Raji (cell line): Measurements from ENCODE around the gene SOWAHD.

Source experiments
- POLR2A ChIP-seq: IDR thresholded peaks from 2 replicates; pipeline ENCODE4 v1.6.1; 2011; ENCODE audit warnings: low read depth, low read length, control low read depth; ENCODE audit not compliant: insufficient read depth

SOWAHD gene, protein sequence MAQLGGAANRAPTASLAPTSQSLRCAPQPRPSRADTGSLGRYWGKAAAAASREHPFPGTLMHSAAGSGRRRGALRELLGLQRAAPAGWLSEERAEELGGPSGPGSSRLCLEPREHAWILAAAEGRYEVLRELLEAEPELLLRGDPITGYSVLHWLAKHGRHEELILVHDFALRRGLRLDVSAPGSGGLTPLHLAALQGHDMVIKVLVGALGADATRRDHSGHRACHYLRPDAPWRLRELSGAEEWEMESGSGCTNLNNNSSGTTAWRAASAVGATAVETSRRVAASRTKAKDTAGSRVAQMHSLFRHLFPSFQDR

GRCh38 chrX:119757979-119758730 is at the start of gene SOWAHD:
Gene SOWAHD, plus strand, starts transcription at chrX:119758588. Its CDS starts 80 bp downstream, at chrX:119758668.
- no peak; the same call in 1 of the 2 replicates for TF ChIP-seq POLR2A

- TF ChIP-seq POLR2A, result no peak
These were observed 49.5 kb upstream of the SOWAHD start for GRCh38 chrX:119708936-119709335.

GRCh38 chrX:119709630-119710029 is 48.8 kb upstream of the SOWAHD start:
- TF ChIP-seq POLR2A, result no peak

- TF ChIP-seq POLR2A, result no peak
These were observed 36.9 kb upstream of the SOWAHD start for GRCh38 chrX:119721487-119721886.

- no peak for TF ChIP-seq POLR2A
These were observed 36.5 kb upstream of the SOWAHD start for GRCh38 chrX:119721926-119722325.

DNA sequence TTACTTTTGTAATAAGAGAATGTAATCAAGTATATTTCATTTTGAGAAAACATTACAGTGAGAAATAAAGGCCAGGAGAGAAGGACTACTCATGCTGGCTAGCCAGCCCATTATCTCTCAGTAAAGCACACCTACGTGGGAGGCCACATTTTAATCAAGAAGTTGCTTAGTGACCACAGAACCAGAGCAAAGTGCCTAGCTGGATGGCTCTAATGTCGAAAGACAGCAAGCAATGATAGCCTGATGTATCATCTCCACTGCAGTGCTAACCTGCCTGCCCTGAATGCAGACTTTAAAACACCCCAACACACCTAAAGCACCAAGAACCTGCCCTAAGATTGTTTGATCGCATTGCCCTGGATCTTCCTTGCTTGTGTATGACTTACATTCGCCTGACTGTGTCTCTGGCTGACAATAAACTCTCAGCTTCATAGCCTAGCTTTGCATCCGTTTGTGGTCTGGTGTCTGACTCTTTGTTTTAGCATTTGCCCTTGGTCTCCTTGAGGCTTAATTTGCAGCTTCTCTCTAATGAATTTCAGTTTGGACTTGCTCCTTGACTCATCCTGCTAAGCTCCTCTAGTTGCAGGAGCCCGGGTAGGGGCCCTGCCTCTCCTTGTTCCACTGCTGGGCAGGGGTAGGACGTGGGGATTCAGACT is 31.4 kb upstream of the SOWAHD start:
- no peak for TF ChIP-seq POLR2A

GRCh38 chrX:119728487-119728886 is 29.9 kb upstream of the SOWAHD start:
- TF ChIP-seq POLR2A, result no peak

DNA sequence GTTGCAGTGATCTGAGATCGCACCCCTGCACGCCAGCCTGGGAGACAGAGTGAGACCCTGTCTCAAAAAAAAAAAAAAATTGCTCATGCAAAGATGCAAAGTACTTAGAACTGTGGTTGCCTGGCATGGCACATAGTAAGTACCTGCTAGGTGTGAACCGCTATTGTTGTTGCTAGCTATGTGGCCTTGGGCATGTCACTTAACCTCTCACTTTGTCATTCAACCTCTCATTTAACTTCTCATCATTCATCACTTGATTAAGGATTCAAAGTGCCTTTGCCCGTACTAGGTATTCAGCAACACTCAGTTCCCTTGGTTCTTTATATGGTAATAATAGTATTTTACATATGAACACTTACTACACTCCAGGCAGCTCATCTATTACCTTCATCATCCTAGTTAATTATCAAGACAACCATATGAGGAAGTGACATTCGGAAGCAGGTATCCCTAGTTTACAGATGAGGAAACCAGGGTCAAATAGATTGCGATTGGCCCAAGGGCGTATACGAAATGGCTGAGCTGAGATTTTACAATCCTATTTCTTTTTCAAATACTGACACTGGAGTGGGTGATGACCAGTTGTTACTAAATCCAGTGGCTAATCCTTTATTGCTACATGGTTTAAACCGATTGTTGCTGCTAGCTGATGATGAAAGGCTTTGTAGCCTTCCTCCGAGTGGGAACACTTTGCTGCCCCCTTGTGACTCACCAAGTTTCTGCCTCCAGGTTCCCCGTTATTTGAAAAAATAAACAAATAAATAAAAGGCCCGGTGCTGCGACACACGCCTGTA is 28.8 kb upstream of the SOWAHD start:
- TF ChIP-seq POLR2A, result no peak

GRCh38 chrX:119734897-119735339 is 23.5 kb upstream of the SOWAHD start:
- no peak for TF ChIP-seq POLR2A

GRCh38 chrX:119735467-119735866 is 22.9 kb upstream of the SOWAHD start:
- no peak for TF ChIP-seq POLR2A

DNA sequence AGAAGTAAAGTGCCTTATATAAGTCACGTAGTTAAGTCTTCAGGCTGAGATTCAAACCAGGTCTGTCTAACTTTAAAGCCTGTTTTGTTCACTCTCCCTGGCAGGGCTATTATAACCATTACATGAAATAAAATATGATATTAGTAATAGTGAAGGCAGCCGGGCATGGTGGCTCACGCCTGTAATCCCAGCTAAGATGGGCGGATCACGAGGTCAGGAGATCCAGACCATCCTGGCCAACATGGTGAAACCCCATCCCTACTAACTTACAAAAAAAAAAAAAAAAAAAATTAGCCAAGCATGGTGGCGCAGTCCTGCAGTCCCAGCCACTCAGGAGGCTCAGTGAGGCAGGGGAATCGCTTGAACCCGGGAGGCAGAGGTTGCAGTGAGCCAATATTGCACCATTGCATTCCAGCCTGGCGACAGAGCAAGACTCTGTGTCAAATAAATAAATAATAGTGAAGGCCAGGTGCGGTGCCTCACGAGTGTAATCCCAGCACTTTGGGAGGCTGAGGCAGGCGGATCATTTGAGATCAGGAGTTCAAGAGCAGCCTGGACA is 22.1 kb upstream of the SOWAHD start:
- TF ChIP-seq POLR2A, result no peak

GRCh38 chrX:119738742-119739141 is 19.6 kb upstream of the SOWAHD start:
- TF ChIP-seq POLR2A, result no peak

GRCh38 chrX:119745283-119745848 is 13.0 kb upstream of the SOWAHD start:
- TF ChIP-seq POLR2A, result no peak

DNA sequence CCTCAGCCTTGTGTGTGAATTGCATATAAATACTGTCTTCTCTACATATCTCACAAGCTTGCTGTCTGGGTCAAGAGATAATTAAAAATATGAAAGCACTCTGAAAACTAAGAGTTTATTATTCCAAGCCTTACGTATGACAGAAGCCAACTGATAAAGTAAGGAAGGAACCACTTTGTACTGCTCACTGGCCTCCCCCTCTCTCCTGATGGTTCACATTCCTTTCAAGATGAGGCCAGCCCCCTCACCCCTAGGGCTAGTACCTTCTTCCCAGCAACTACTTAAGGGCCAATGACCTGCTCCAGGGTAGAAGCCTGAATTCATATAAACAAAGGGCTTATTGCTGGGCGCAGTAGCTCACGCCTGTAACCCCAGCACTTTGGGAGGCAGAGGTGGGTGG is 5.4 kb upstream of the SOWAHD start:
- no peak for TF ChIP-seq POLR2A
